Activated T-cell treated with anti-CD3 and anti-CD28 coated beads for 1 hour (primary cell): Measurements from ENCODE around the gene M1AP.
A peak's percentile ranks its signal among the peaks of the same experiment; 100 is the strongest.
"Not testable (repeated sequence)": the region's sequence is repeated elsewhere in the genome, so short reads cannot be mapped to it uniquely, and the experiment has no call there.

Experiments
- DNase-seq: peaks from one replicate; pipeline ENCODE4 v3.0.0-alpha.2; 2020; ENCODE audit warnings: low read depth

M1AP gene

GRCh38 chr2:74564222-74564621 lies 83.9 kb downstream of the M1AP start:
- DNase-seq = no peak

DNA sequence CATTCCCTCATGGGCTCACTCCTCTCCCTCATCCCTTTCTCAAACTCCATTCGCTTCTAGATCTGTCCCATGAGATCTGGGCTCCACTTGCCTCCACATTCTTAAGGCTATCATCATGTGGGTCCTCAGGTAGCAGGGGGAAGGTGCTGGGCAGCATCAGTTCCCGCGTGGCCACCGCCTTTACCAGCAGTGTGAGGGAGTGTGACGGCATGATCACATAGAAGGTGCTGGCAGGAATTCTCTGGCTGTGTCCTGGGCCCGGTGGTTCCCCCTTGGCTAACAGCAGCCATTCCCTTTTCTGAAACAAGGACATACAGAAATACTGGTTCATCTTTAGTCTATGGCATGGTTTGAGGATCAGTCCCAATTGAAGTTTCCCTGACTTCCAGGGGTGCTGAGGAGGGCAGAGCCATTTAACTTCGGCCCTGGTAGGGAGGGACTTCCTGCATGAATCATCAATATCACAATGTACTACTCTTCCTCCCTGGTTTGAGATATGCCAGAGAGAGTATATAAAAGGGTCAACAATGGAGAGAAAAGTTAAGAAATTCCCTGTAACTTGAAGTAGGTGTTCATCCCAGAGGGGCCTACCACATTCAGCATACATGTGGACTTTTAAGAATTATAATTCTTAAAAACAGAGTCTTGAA lies 85.9 kb downstream of the M1AP start:
- DNase-seq = no peak

- DNase-seq = not testable (repeated sequence)
Measured at GRCh38 chr2:74561022-74561421, 87.1 kb downstream of the M1AP start.

GRCh38 chr2:74560591-74560990 lies 87.5 kb downstream of the M1AP start:
- DNase-seq = no peak

GRCh38 chr2:74559912-74560311 lies 88.2 kb downstream of the M1AP start:
- DNase-seq = no peak

- DNase-seq = no peak
Measured at GRCh38 chr2:74558284-74559230, 89.6 kb downstream of the M1AP start.

DNA sequence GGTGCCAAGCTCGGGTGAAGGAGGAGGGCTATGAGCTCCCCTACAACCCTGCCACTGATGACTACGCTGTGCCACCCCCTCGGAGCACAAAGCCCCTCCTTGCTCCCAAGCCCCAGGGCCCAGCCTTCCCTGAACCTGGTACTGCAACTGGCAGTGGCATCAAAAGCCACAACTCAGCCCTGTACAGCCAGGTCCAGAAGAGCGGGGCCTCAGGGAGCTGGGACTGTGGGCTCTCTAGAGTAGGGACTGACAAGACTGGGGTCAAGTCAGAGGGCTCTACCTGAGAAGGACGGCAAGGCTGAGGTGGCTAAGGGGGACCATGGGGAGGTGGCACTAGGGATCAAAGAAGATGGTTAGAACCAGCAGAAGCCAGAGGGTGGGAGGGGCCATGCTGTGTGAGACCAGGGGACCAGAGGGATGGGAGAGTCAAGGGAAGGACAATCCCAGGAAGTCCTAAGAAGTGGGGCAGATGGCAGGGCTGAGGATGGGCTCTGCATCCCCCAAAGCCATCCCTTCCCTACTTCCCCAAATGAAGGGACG lies 91.2 kb downstream of the M1AP start:
- no peak for DNase-seq

DNA sequence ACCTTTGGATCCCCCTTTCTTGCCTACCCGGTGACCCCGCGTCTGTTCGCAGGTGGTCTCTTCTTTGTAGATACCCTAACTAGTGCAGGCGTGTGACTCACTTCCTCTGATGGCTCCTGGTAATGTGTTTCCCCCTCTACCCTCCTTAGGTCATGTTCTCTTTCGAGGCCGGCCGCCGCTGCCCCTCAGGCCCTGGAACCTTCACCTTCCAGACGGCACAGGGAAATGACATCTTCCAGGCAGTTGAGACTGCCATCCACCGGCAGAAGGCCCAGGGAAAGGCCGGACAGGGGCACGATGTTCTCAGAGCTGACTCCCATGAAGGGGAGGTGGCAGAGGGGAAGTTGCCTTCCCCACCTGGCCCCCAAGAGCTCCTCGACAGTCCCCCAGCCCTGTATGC lies 92.0 kb downstream of the M1AP start:
- no peak for DNase-seq

GRCh38 chr2:74555610-74556103 lies 92.5 kb downstream of the M1AP start:
- no peak for DNase-seq

DNA sequence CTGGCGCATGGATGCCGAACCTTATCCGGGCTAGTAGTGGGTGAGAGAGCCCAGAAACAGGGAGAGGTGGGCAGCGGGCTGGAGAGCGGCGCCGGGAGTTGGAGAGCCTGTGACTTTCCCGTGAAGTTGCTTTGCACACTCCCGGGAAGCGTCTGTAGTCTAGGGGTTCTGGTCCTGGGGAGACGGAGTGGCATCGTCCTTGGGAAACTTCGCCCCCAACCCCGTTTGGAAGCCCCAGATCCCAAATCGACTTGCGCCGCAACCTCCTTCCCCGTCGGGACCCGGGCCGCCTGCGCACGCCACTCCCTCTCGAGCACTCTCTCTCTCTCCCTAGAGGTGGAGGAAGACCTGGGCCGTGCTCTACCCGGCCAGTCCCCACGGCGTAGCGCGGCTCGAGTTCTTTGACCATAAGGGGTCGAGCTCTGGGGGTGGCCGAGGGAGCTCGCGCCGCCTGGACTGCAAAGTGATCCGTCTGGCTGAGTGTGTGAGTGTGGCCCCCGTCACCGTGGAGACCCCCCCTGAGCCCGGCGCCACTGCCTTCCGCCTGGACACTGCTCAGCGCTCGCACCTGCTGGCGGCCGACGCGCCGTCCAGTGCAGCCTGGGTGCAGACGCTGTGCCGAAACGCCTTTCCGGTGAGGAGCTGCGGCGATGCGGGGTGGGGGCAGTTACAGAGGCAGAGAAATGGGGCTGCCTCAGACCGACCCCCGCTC lies 93.2 kb downstream of the M1AP start:
- peak; percentile 28 for DNase-seq

GRCh38 chr2:74553892-74554819 lies 94.0 kb downstream of the M1AP start, which contains the start of the genes DOK1 and LOXL3:
DOK1 (plus strand) TSS chr2:74554720; CDS start chr2:74554755, 35 bp downstream.
LOXL3 (minus strand) TSS chr2:74553942; CDS start chr2:74552634, 1,308 bp downstream.
- DNase-seq = peak; percentile 75

DNA sequence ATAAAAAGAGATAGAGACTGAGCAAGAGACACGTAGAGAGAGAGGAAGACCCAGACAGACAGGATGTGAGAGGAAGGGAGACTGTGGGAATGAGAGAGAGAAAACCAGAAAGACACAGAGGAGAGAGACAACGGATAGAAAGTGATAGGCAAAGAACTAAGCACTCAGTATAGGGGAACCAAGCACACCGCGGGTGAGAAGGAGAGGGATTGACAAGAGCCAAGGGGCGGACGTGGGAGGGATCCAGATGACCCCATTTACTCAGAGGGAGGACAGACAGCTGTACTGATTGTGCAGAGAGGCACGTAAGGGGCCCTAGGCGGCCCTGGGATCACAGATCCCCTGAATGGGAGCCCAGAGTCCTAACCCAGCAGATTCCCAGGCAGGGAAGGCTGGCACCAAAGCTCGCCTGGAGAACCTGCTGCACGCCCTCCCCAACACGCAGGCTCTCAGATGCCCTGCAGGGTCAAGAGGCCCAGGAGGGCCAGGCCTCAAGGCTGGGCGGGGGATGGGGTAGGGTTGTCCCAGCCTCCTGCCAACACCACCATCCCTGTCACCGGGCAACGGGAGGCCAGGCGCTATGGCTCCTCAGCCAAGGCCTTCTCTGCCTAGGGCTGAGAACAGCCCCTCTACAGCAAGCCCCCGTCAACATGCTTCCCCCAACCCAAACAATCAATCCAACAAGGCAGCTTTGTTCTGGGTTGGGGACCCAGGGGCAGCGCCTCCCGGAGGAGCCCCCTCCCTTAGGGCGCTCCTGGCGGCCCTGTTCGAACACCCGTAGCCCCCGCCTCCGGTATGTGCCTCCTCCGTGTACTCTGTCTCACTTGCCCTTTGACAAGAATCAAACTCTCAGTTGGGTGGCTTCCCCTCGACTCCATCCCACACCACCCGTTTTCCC lies 95.0 kb downstream of the M1AP start:
- DNase-seq = no peak

DNA sequence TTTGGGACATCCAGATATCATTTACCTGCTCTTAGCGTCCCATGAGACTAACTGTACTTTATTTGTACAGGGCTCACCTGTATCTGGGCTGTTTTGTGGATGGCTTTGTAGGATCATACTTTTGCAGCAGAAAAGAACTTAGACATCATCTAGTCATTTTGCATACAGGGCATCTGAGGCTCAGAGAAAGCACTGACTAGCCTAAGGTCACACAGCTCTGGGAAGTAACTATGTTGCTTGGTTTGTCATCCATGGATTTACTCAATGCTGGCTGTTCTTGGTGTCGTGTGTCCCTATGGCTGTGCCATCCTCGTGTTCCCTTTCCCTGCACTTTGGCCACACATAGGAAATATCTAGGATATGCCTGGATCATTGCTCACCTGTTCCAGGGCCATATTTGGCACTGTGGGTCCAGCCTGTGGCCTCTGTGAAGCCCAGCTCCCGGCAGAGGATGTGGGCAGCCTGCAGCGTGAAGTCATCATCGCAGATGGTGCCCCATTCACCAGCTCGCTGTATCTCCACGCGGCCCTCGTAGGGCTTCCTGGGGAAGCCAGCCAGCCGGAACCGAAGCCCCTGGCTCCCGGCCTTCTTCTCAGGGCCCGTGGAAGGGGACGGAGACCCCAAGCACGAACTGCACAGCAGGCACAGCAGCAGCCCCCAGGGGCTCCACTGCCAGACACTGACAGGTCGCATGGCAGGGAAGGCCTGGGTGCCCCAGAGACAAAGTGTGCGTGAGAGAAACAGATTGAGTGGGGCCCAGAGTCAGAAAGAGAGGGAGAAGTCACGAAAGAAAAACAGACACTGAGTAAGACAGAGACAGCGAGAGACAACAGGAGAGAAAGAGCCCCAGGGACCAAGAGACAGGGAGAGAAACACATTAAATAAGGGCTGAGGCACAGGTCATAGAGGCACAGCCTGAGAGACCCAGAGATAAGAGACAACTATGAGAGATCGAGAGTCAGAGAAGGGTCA lies 95.9 kb downstream of the M1AP start:
- no peak for DNase-seq

DNA sequence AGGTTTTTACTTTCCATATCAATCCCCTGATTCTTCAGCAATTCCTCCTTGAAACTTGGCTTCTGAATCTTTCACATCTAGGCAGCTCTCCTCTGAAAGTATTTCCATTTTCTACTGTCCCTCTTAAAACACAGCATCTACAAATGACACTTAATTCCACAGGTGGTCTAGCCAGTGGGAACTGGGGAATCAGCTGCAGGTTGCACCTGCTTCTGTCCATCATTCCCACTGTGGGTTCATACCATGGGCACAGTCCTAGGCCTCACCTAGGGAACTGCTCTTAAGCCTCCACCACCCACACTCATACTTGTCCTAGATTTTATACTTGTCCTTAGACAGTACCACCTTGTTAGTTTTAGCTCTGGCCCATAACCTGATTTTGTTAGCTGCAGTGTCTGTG lies 96.6 kb downstream of the M1AP start:
- no peak for DNase-seq

DNA sequence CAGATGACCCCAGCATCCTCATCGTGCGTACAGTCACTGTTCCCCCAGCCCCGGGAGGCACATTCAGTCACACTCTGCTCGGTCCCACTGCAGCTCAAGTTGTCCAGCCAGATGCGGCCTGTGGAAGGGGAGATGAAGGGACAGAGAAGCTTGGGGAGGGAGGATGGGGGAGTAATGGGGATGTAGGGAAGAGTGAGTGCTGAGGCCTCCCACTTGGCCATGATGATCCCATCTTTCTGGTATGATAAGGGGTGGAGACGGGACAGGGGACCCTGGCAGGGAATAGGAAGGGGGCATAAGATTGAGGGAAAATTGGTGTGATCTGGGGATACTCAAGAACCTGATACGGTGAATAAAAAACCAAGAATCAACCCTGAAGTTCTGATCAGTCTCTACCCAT lies 97.9 kb downstream of the M1AP start:
- DNase-seq = no peak

GRCh38 chr2:74548900-74549826 lies 99.0 kb downstream of the M1AP start:
- no peak for DNase-seq

GRCh38 chr2:74548285-74548899 lies 99.7 kb downstream of the M1AP start:
- DNase-seq = no peak
